ENCODE results near the gene MT1E. TPM values are rescaled to one million over a fixed set of nuclear protein-coding genes. Genes with fewer than 3 reads are reported as not detected.

The MT1E gene
- total RNA-seq, 1 experiment from 2014 or later, result 25.9 TPM

- Histone ChIP-seq H3K79me1 (ENCODE audit: insufficient read depth, low read depth, low read length, poor library complexity, severe bottlenecking) (no peaks in the 10 kb centered on the region), H3T11ph (ENCODE audit: low read length) (no peak overlapping the region), H3K9ac (ENCODE audit: extremely low read depth, insufficient read length, low read length) (no peak overlapping the region), H4K20me1 (ENCODE audit: control insufficient read depth, insufficient read depth, insufficient read length) (no peaks in the 10 kb centered on the region), H3K14ac (ENCODE audit: insufficient read depth, low read length) (no peak overlapping the region), H2BK12ac (ENCODE audit: insufficient read length, low read depth, low read length) (no peak overlapping the region), H2AK5ac (ENCODE audit: insufficient read length, low read length) (no peak overlapping the region), H3K4me2 (ENCODE audit: insufficient read depth, insufficient read length, low read length) (no peak overlapping the region), H3K18ac (ENCODE audit: insufficient read length, low read depth, low read length) (no peak overlapping the region), H2BK5ac (ENCODE audit: insufficient read length, low read length) (no peak overlapping the region), H2BK120ac (ENCODE audit: low read depth, low read length, poor library complexity, severe bottlenecking) (no peak overlapping the region), H2AFZ (ENCODE audit: low read length) (no peak overlapping the region), H3K9me3 (ENCODE audit: control insufficient read depth, low read depth, low read length) (no peaks in the 10 kb centered on the region), H4K91ac (ENCODE audit: insufficient read length, low read depth, low read length) (no peak overlapping the region), H2BK15ac (ENCODE audit: low read depth, low read length) (no peak overlapping the region), H3K56ac (ENCODE audit: insufficient read length, low read depth, low read length) (no peak overlapping the region), H3K4ac (ENCODE audit: low read depth, low read length) (no peak overlapping the region), H3K23ac (ENCODE audit: insufficient read length, low read depth, low read length) (no peak overlapping the region), H2BK20ac (ENCODE audit: low read depth, low read length, poor library complexity, severe bottlenecking) (no peak overlapping the region), H3K4me1 (ENCODE audit: insufficient read depth, low read length) (no peaks in the 10 kb centered on the region; the same call in 1 of the 2 replicates), H4K5ac (ENCODE audit: insufficient read length, low read depth, low read length) (no peak overlapping the region), H3K23me2 (ENCODE audit: insufficient read length, low read depth, low read length, poor library complexity, severe bottlenecking) (no peaks in the 10 kb centered on the region), H3K79me2 (ENCODE audit: insufficient read depth, low read length) (no peaks in the 10 kb centered on the region), H3K27ac (ENCODE audit: insufficient read length, low read depth, low read length) (no peak overlapping the region), H3K27me3 (ENCODE audit: insufficient read depth, low read length) (no peaks in the 10 kb centered on the region; the same call in 1 of the 2 replicates), H4K8ac (replicated peaks; ENCODE audit: insufficient read length, low read depth, low read length) (no peak overlapping the region)
- TF ChIP-seq CTCF (conservative IDR thresholded peaks at IDR 0.05), result no peak
- peaks cover 5 to 6% of the 10 kb centered on the region in 2 experiments for H3K4me1 Mint-ChIP-seq
- no peak for DNase-seq
- no CpG with 5 or more reads among the region's 11 CpGs for WGBS (ENCODE audit: extremely low coverage, insufficient read length, low lambda C conversion rate)
- no peaks in the 10 kb centered on the region for H3K36me3 Mint-ChIP-seq (ENCODE audit: insufficient read depth in 1 of 3, low read depth in 3 of 3)
- H3K4me3 Mint-ChIP-seq, result no peak overlapping the region
- H3K27me3 Mint-ChIP-seq (ENCODE audit: low read depth), result peaks cover 77% of the 10 kb centered on the region
- no peaks in the 10 kb centered on the region; a peak in 1 of 5 replicates for H3K9me3 Mint-ChIP-seq
- H3K27ac Mint-ChIP-seq, result no peak overlapping the region
Measured at GRCh38 chr16:56583351-56584168, 42.0 kb upstream of the MT1E start.

All from H9 (cell line).